Motor neuron (in vitro differentiated cells): ENCODE data around the gene HCN3. TPM values are rescaled to one million over a fixed set of nuclear protein-coding genes. Genes with fewer than 3 reads are reported as not detected.

Experiments used
- ATAC-seq, 8 experiments: fragments of 200-7000 bp; cut with Tn5 transposase; replicated peaks in 6 of 8; 2 replicates each; pipeline ENCODE4 v1.8.0; 2021; ENCODE audit warnings: mild to moderate bottlenecking in 8 of 8, moderate library complexity in 8 of 8
- H3K27ac ChIP-seq, 2 donors: fragments of 250-450 bp; sonication (Bioruptor Pico); 2 replicates each; pipeline ENCODE4 v1.9.0; 2021; ENCODE audit warnings: antibody characterized with exemption in 2 of 2, mild to moderate bottlenecking in 2 of 2, moderate library complexity in 1 of 2
- H3K4me1 ChIP-seq, 2 donors: fragments of 250-450 bp; sonication (Bioruptor Pico); replicated peaks in 1 of 2; 2 replicates each; pipeline ENCODE4 v1.6.1; 2021; ENCODE audit warnings: antibody characterized with exemption in 2 of 2, mild to moderate bottlenecking in 2 of 2, moderate library complexity in 1 of 2
- H3K4me3 ChIP-seq, 5 donors: fragments of 250-450 bp; sonication (Bioruptor Pico); 2 replicates each; pipeline ENCODE4 v1.9.0; 2021; ENCODE audit warnings: antibody characterized with exemption in 5 of 5, mild to moderate bottlenecking in 5 of 5, moderate library complexity in 4 of 5
- WGBS, 10 experiments: fragments of 450-650 bp; shearing (Covaris generic); methylation state at CpG; one replicate each; pipeline ENCODE4 v1.0.0; 2022; 5-methylcytosine and 5-hydroxymethylcytosine counted together
- in situ Hi-C, 9 experiments: fragments of 400-800 bp; cut with MboI; loops; one replicate each; pipeline ENCODE4 v1.15.0; 2021; ENCODE audit warnings: low sequenced_read_pairs in 9 of 9, low pct_unique_long_range_greater_than_20kb in 2 of 9; ENCODE audit not compliant: unreplicated experiment in 9 of 9
- total RNA-seq, 8 experiments: library from RNA; unstranded; fragments of 300-600 nt; gene quantifications; 2 replicates each; pipeline versions ENCODE4 v1.2.3 to v1.2.4, GENCODE V29; 2022

The HCN3 gene
- total RNA-seq, 8 experiments from 2014 or later, result 0.76 to 33.4 (median 12.1) TPM

GRCh38 chr1:155295183-155295941 is 18.1 kb downstream of the HCN3 start:
- in situ Hi-C loops, result no loop called here
- H3K4me3 ChIP-seq, result no peak overlapping the region
- 8 to 28% (median 18%) methylated on average over 8 to 16 of the region's 47 CpGs; no CpG with 5 or more reads in 6 of the 10 experiments for WGBS, 10 experiments
- ATAC-seq, result peak in 5 of 8 experiments; percentile 9 to 71 (median 59)
- H3K4me1 ChIP-seq, result peaks cover 18 to 23% of the 10 kb centered on the region in 2 donors
- no peak overlapping the region for H3K27ac ChIP-seq

GRCh38 chr1:155295942-155296267 is 18.6 kb downstream of the HCN3 start:
- Histone ChIP-seq H3K4me3 (no peak overlapping the region), H3K4me1 (peaks cover 18 to 23% of the 10 kb centered on the region in 2 donors), H3K27ac (no peak overlapping the region)
- in situ Hi-C loops, result no loop called here
- WGBS, 10 experiments, result 50 to 100% (median 90%) methylated on average over 1 to 6 of the region's 7 CpGs; no CpG with 5 or more reads in 3 of the 10 experiments
- no peak for ATAC-seq

GRCh38 chr1:155296661-155297060 is 19.4 kb downstream of the HCN3 start:
- Histone ChIP-seq H3K4me1 (peaks cover 18 to 23% of the 10 kb centered on the region in 2 donors), H3K4me3 (no peak overlapping the region), H3K27ac (peak overlapping the region; percentile 62 to 73)
- WGBS, 10 experiments, result 86 to 100% (median 97%) methylated on average over 1 to 3 of the region's 3 CpGs; no CpG with 5 or more reads in 4 of the 10 experiments
- in situ Hi-C loops, result no loop called here
- no peak for ATAC-seq

GRCh38 chr1:155297384-155297783 is 20.1 kb downstream of the HCN3 start:
- H3K4me1 ChIP-seq, result peaks cover 18 to 23% of the 10 kb centered on the region in 2 donors
- peak in 5 of 8 experiments; percentile 66 to 90 (median 87) for ATAC-seq
- H3K27ac ChIP-seq, result peak overlapping the region; percentile 62 to 73
- 0 to 82% (median 61%) methylated on average over 1 to 7 of the region's 7 CpGs for WGBS, 10 experiments
- H3K4me3 ChIP-seq, result no peak overlapping the region
- in situ Hi-C loops, result no loop called here

GRCh38 chr1:155300024-155300423 is 22.8 kb downstream of the HCN3 start:
- Histone ChIP-seq H3K4me3 (no peak overlapping the region), H3K27ac (no peak overlapping the region), H3K4me1 (peaks cover 18 to 23% of the 10 kb centered on the region in 2 donors)
- ATAC-seq, result no peak
- whole genome bisulfite sequencing, 10 experiments, result 80 to 93% (median 90%) methylated on average over 1 to 8 of the region's 8 CpGs; no CpG with 5 or more reads in 3 of the 10 experiments
- in situ Hi-C loops, result no loop called here

GRCh38 chr1:155300553-155301329 is 23.5 kb downstream of the HCN3 start:
- 42 to 100% (median 83%) methylated on average over 2 to 8 of the region's 9 CpGs; no CpG with 5 or more reads in 2 of the 10 experiments for WGBS, 10 experiments
- Histone ChIP-seq H3K4me1 (peaks cover 18 to 23% of the 10 kb centered on the region in 2 donors), H3K4me3 (no peak overlapping the region), H3K27ac (no peak overlapping the region)
- ATAC-seq, result no peak
- in situ Hi-C loops, result no loop called here

GRCh38 chr1:155301342-155301841 is 24.1 kb downstream of the HCN3 start, which contains the start of gene PKLR:
PKLR (minus strand) TSS chr1:155301438; CDS start chr1:155301395, 43 bp downstream.
- H3K4me1 ChIP-seq, result peaks cover 18 to 21% of the 10 kb centered on the region in 2 donors
- 0 to 94% (median 77%) methylated on average over 1 to 5 of the region's 5 CpGs; no CpG with 5 or more reads in 2 of the 10 experiments for WGBS, 10 experiments
- in situ Hi-C loops, result no loop called here
- no peak within 1 kb of the TSS for H3K4me3 ChIP-seq
- no peak for ATAC-seq
- H3K27ac ChIP-seq, result no peak within 1 kb of the TSS

GRCh38 chr1:155304558-155305063 is 27.3 kb downstream of the HCN3 start:
- H3K4me3 ChIP-seq, result no peak overlapping the region
- H3K4me1 ChIP-seq, result peaks cover 9 to 11% of the 10 kb centered on the region in 2 donors
- WGBS, 10 experiments, result 53 to 100% (median 89%) methylated on average over 2 to 10 of the region's 11 CpGs
- H3K27ac ChIP-seq, result no peak overlapping the region
- ATAC-seq, result no peak
- in situ Hi-C loops, result no loop called here

GRCh38 chr1:155305881-155306391 is 28.7 kb downstream of the HCN3 start:
- ATAC-seq, result no peak
- WGBS, 10 experiments, result 60 to 90% (median 74%) methylated on average over 2 to 6 of the region's 7 CpGs; no CpG with 5 or more reads in 4 of the 10 experiments
- in situ Hi-C loops, result no loop called here
- Histone ChIP-seq H3K27ac (no peak overlapping the region), H3K4me1 (peaks cover 16 to 21% of the 10 kb centered on the region in 2 donors), H3K4me3 (no peak overlapping the region)

- no peak for ATAC-seq
- Histone ChIP-seq H3K27ac (peak overlapping the region in 1 of 2 donors; percentile 75), H3K4me3 (no peak overlapping the region), H3K4me1 (peaks cover 16 to 21% of the 10 kb centered on the region in 2 donors)
- in situ Hi-C loops, result no loop called here
- 0 to 100% (median 83%) methylated on average over 1 to 6 of the region's 6 CpGs; no CpG with 5 or more reads in 3 of the 10 experiments for WGBS, 10 experiments
Measured at GRCh38 chr1:155307247-155307740, 30.0 kb downstream of the HCN3 start.

- peak within 1 kb of the TSS; percentile 66 to 94 (median 75) for H3K4me3 ChIP-seq
- H3K27ac ChIP-seq, result peak within 1 kb of the TSS; percentile 84 to 89
- peak; percentile 94 to 98 (median 97) for ATAC-seq
- in situ Hi-C loops, result no loop called here
- WGBS, 10 experiments, result 0 to 7% (median 0%) methylated on average over 1 to 44 of the region's 51 CpGs
- peaks cover 16 to 21% of the 10 kb centered on the region in 2 donors for H3K4me1 ChIP-seq
Measured at GRCh38 chr1:155308493-155309422, 31.5 kb downstream of the HCN3 start, which contains the start of gene FDPS. FDPS (plus strand) TSS chr1:155308866; CDS start chr1:155309790, 924 bp downstream.
